HG03135 (cell line): ENCODE measurements around the gene NOSTRIN.
"Not testable (repeated sequence)": the region's sequence is repeated elsewhere in the genome, so short reads cannot be mapped to it uniquely, and the experiment has no call there.

Source experiments
- ATAC-seq: cut with Tn5 transposase; IDR thresholded peaks from one replicate; pipeline ENCODE4 v1.9.1; 2021; ENCODE audit warnings: mild to moderate bottlenecking, moderate library complexity; ENCODE audit not compliant: unreplicated experiment

The NOSTRIN gene

DNA sequence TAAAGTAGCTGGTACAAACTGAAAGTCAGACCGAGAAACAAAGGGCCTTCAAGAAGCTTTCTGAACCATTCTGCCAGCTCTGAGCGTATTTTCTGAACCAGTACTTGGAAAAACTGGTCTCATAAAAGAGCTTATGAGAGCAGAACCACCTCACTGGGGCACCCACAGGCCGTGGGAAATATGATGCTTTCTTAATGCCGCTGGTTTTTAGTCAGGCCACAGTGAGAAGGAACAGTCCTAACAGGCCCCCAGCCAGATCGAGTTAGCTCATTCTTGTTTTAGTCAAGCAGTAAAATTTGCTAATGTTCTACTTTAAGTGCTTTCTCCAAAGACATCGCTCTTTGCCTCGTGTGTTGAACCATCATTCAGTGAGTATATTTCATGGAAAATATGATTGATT is 12.7 kb upstream of the NOSTRIN start:
- ATAC-seq, result no peak

DNA sequence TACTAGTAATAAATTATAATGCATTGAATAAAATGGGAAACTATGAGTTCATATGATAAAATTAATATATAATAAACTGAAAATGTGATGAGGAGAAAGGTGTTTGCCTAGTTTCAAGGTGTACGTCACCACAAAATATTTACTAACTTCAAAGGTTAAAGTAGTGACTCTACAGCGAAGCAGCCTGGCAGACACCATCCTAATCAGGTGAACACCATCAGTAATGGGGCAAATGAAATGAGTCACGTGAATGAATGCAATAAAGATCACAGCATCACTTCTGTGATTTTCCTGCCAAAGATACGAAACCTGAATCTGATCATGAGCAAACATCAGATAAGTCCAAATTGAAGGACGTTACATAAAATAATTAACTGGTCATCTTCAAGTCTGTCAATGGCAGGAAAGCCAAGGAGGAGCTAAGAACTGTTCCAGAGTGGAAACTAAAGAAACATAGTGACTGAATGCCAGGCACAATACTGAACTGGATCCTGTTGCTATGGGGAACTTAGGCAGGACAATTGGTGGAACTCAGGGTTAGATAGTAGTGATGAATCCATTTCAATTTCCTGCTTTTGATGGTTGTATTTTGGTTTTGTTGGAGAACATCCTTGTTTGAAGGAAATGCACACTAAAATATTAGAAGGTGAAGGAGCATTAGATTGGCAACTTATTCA is 12.1 kb upstream of the NOSTRIN start:
- ATAC-seq, result no peak

DNA sequence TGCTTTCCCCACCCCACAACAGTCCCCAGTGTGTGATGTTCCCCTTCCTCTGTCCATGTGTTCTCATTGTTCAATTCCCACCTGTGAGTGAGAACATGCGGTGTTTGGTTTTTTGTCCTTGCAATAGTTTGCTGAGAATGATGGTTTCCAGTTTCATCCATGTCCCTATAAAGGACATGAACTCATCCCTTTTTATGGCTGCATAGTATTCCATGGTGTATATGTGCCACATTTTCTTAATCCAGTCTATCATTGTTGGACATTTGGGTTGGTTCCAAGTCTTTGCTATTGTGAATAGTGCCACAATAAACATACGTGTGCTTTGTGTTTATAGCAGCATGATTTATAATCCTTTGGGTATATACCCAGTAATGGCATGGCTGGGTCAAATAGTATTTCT is 11.3 kb upstream of the NOSTRIN start:
- ATAC-seq, result not testable (repeated sequence)

DNA sequence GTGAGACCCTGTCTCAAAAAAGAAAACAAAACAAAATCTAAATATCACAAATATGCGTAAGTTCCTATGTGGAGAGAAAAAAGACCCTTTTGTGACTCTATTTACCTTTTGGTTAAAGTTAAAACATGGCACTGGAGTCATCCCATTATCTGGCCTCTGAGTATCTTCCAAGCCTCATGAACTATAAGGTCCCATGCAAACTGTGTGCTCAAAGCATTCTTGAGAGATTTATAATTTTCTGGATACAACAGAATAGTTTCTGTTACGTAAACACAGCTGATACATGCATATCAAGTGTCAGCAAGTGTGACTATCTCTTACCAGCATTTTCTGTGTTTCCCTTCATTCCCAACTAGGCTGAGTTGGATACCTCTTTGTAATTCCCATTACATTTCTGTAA is 8.8 kb upstream of the NOSTRIN start:
- ATAC-seq, result no peak

DNA sequence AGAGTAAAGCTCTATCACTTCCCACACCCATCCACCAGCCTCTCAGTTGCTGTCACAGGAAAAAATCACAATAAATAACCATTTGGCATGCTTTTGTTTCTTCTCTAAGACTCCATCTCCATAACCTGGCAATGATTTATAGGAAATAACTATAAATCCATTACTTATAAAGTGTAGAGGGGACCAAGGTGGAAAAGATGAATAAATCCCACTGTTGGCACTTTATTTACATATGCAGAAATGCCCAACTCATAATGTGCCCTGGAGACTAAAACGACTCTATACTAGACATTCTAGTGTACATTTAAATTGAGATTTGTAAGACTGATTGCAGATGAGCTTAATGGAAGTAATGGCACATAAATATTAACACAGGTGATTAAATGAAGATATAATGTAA is 7.5 kb upstream of the NOSTRIN start:
- no peak for ATAC-seq

DNA sequence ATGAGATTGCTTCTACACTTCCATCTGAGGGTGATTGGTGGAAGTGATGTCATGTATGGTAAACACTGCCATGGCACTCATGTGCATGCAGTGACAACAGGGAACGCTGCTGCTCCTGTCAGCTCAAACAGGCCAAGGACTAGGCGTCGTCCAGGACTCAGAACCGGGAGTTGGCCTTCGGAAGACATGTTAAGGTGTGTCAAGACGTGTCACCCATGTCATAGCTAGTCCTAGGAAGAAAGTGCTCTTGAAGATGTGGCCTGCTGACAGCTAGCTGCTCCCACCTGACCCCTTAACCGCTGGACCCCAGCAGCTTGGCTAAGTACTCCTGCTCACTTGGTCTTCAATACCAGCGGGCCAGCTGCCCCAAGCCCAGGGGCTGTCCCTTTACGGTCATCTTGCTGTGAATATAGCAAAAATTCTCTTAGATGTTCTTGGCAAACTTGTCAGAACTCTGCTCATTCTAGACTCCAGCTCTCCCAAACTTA is 6.3 kb upstream of the NOSTRIN start:
- no peak for ATAC-seq

DNA sequence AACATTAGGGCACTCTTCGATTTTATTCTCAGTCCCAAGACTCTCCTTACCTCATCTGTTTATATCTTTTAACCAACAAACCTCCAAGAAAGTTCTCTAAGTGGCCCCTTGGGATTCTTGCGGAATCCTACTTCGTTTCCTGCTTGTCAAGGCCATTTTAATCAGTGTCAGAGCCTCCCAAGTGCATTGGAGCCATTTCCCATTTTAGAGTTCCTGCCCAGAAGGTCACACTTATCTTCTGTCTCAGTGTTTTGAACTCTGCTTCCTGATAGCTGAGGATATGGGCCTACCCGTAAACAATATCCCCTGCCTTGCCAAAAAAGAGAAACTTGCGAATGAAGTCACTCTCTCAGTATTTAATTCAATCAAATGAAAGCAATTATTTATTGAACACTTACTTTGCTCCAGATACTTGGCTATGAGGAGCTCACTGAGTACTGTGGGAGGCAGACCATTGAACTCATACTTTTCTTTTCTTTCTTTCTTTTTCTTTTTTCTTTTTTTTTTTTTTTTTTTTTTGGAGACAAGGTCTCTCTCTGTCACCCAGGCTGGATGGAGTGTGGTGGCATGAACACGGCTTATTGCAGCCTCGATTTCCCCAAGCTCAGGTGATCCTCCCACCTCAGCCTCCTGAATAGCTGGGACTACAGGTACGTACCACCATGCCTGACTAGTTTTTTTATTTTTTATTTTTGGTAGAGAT is 5.7 kb upstream of the NOSTRIN start:
- ATAC-seq, result no peak

DNA sequence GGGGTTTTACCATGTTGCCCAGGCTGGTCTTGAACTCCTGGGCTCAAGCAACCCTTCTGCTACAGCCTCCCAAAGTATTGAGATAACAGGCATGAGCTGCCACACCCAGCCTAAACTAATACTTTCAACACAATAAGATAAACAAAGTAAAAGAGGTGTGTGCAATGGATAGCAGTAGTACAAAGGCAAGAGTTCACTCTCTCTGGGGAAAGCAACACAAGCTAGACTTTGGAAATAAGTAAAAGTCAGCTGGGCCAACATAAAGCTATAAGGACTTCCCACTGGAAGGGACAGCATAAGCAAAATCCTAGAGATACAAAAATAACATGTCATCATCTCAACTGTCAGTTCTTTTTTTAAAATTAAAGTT is 5.2 kb upstream of the NOSTRIN start:
- no peak for ATAC-seq

DNA sequence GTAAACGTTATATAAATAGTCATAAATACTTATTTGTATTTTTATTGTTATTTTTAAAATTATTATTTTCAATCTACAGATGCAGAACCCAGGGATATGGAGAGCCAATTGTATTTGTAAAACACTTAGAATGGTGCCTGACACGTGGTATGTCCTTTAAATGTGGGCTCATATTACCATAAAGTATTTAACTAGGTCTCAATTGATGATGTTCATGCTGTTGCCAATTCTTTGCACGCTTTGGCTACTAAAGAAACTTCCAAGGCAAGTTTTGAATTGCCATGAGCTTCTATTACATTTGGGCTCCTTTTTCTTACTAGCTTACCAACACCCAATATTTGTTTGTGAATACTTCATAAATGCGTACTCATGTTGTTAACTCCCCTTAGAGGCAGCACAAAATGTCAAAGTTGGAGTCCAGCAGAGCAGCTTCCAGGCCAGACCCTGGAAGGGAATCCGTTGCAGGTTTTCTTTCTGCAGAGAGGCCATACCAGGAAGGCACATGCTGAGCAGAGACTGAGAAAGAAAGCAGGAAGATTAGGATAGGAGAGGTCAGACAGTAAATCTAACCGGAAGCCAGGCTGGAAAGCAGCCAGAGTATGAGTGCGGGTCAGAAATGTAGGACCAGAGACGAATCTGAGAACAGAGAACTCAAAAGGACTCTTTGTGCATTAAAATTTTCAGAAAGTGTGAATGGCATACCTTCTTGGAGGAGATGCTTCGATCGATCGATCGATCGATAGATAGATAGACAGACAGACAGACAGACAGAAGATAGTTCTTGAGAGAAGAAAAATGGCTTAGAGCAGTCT is 4.2 kb upstream of the NOSTRIN start:
- no peak for ATAC-seq

DNA sequence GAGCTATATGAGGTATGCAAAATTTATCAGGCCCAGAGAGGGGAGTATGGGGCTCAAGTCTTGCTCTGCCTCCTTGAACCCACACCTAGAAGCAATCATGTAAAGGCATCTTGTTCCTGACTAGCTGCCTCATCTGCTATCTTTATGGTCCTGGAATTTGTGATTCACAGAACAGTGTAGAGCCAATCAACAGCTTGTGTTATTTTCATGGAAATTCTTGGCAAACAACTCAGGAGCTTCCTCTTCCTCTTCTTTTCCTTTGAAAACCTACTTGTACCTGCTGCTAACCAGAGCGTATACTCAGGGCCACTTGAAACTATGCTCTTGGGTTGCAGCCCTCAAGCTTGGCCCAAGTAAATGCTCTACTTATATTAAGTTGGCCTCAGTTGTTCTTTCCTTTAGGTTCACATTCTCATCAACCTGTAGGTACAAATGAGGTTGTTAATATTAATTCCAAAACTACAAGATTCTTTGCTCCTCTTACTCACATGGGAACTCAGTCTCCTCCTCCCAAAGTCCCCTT is 3.5 kb upstream of the NOSTRIN start:
- ATAC-seq, result no peak

DNA sequence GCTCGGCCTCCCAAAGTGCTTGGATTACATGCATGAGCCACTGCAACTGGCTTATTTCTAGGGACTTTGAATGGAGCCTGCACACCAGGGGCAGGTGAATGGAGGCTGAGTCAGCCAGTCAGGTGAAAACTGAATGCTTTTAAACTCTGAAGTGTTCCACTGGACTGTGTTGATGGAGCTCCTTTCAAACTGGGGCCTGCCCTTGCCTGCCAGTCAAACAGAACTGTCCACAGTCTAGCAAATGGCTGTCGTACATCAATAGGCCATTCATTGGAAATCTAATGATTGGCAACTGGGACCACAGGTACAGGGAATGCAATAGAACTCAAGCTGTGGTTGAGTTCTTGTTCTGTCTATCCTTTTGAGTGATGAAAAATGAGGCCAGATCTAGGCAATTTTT is 966 bp upstream of the NOSTRIN start:
- no peak for ATAC-seq

DNA sequence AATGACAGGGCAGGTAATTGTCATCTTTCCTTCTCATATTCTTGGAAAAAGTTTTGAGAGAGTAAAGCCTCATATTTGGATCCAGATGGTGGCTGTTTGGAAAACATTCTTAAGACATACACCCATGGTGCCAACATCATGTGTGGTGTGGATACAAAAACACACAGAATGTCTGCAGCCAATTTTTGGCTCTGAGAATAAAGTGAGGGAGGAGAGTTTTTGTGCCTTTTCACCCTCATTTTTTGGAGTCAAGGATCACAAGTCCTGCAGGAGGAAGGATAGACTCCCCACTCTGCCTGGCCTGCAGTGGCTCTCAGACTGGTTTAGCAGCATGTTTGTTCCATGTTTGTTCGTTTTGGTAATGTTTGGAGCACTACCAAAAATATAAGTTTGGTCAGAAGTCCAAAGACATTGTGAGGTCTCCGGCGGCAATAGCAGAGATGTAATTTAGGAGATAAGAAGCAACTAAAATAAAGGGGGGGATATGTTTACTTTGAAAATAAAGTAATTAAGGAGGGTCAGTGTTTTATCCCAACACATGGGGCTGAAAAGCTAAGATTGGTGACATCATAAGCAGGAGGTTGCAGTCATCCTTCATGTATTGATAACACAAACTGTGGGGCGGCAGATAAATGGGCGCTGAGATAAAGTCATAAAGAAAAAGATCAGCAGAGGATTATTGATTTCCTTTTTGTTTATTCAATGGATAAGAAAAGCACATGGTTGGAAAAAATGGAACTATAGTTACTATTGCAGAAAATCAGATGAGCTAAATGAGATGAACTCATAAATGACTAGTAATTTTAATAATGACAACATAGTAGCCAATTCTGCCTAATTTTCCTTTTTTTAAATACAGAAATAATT is 655 bp downstream of the NOSTRIN start:
- no peak for ATAC-seq

DNA sequence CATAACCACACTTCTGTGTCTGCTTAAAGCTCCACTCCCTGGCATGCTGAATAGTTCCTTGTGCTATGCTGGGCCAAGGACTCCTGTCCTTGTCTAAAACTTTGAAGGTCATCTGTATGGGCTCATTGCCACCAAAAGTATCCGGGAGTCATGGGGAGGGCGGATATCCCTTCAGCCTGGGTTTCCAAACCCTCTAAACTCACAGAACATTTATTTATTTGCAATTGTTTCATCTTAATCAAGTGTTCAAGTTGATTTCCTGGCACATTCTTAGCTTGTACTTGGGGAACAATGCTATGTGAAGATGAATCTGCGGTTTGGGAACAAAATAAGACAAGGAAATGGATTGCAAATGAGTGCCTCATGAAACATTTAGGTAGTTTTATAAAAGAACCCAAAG is 1.8 kb downstream of the NOSTRIN start:
- ATAC-seq, result no peak

DNA sequence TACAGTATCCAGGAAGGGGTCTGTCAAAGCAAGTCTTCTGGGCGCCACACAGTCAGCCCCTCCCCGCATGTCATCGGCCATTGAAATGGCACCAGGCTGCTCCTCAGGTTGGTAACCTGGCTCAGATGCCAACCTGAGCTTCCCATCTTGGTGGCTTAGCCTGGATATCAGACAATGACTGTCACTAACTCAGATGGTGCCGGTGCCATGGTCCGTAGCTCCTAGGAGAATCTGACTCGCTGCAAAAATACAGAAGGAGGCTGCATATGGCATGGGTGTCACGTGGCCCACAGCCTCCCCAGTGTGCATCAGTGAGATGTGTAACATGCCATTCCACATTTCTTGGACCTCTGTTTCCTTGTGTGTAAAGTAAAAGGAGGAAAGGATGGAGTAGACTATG is 3.2 kb downstream of the NOSTRIN start:
- ATAC-seq, result no peak

DNA sequence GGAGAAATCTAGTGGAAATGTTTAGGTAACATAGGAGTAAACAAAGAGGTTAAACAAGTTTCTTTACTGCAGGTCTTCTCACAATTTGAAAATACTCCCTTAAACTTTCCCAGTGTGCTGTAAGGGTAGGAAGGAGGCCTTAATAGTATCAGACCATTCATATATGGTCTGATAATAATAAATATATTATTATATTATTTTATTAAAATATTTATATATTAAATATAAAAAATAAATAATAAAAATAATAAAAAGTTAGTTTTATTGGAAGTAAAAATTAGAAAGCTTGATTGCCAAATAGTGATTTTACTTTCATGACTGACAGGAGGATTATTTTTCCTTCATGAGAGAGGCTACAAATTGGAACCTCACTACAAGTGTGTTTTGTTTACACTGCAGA is 7.1 kb downstream of the NOSTRIN start:
- ATAC-seq, result no peak

DNA sequence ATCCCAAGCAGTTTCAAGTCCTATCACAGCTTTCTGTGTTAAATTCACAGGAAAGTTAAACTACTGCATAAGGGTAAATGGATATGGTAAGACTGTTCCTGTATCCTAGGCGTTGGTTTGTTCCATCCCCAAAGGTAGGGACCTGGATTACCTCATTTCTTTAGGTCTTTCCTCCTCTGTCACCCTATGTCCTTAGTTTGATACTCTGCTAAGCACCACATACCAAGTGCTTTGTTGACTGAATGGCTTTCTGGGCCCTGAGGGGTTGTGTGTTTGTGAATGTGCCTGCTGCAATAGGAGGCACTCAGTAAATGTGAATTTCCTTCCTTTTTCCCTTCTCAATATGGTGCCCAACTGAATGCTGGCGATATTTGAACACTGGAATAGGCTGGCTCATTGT is 7.8 kb downstream of the NOSTRIN start:
- no peak for ATAC-seq

DNA sequence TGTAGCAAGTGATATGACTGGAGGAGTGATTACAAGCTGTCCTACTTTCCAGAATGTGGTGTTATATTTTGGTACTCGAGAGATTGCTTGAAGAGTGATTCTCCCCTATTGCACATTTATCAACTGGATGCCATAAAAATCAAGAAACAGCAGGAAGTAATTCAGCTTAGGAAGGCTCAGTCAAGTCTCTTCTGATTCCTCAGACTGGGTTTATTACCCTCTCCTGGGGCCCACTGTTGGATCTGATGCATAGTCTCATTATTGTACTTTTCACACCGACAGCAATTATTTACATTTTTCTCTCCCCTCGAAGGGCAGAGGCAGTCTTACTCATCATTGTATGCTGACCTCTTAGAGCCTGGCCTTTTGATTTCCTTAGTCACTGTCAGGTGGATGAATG is 9.3 kb downstream of the NOSTRIN start:
- ATAC-seq, result no peak

DNA sequence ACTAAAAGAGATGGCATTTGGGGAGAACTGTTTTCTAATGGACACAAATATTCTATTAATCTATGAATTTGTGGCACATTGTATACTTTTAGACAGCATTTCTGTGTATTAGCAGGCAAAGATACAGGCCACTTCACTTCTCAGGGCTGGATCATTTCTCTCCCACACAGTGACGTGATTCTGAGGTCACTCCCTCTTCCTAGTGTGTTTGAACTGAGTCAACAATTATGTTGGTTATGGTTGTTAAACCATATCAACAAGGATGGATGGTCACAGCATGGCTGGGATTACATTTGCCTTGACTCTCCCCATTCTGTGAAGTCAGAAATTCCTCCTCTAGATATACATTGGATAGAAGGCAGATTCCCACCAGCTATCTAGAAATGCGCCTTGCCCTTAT is 11.6 kb downstream of the NOSTRIN start:
- no peak for ATAC-seq

DNA sequence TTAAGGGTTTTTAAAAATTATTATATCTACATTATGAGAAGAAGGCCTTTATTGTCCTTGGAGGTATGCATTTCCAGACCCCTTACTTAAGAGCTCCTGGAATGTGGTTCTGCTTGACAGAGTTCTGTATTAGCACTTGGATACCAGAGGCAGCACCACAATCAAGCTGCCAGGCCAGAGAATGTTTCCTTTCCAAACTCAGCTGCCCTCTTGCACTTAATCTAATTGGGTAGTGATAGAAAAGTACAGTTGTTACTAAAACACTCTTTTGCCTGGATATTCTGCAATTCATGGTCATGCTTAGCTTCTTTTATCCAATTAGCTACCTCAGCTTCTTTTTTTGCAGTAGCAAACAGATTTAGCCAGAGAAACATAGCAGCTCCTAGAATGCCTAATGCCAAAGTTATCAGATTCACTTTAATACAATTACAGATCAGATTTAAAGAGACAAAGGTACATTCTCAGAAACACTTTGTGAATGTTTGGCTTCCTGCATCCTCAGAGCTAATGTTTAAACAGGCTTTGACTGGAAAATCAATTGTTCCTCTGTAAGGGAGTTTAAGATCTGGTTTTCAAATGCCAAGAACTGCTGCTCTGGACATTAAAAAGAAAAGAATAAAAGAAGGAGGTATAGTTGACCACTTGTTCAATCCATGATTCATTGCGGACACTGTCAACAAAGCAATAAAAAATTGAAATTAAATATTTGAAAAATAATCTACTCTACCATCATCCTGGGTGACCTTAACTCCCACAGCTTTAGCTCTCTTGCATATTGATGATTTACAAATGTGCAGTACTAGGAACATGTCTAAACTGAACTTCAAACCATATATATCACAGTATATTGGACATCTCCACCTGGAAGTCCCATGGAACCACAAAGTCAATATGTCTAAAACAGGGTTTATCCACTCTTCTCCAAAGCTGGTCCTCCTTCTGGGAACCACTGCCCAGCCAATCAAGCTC is 12.8 kb downstream of the NOSTRIN start:
- ATAC-seq, result no peak

DNA sequence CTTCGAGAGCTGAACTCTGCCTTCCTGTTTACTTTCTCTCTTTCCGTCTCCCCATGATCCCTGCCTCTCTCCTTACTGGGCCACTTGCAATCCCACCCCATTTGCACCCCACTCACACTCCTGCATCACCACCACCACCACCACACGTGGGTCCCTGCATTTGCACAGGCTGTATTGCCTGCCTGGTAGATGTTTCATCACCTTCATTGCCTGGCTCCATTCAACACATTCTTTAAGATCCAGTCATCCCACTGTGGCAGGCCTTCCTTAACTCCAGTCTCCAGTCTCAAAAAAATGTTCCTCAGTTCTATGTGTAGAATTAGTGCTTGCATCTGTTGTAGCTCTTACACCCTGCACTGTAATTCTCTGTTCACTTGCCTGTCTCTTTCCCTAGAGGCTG is 13.9 kb downstream of the NOSTRIN start:
- no peak for ATAC-seq
